K562 (cell line): ENCODE measurements around the gene TANC1. TPM values are rescaled to one million over a fixed set of nuclear protein-coding genes. Genes with fewer than 3 reads are reported as not detected.

Experiments
- CREM ChIP-seq: IDR thresholded peaks from 2 replicates; pipeline ENCODE4 v1.6.1; 2014; ENCODE audit warnings: antibody characterized with exemption, low read depth
- EZH2 ChIP-seq: IDR thresholded peaks from 2 replicates; pipeline ENCODE4 v1.6.1; 2012; ENCODE audit warnings: low read depth, mild to moderate bottlenecking, inconsistent platforms, low read length, borderline replicate concordance
- HNRNPUL1 ChIP-seq: fragments of 200-400 bp; formaldehyde crosslinking; IDR thresholded peaks from 2 replicates; pipeline ENCODE4 v1.6.1; 2017; ENCODE audit warnings: low read length
- MCM3 ChIP-seq: fragments of 450-650 bp; IDR thresholded peaks from 2 replicates; pipeline ENCODE4 v1.6.1; 2016
- NCOA1 ChIP-seq: fragments of 450-650 bp; IDR thresholded peaks from 2 replicates; pipeline ENCODE4 v1.6.1; 2016; ENCODE audit warnings: low read depth
- NEUROD1 ChIP-seq: fragments of 150-350 bp; IDR thresholded peaks from 2 replicates; pipeline ENCODE4 v1.6.1; 2014; ENCODE audit warnings: borderline replicate concordance, low read length, low read depth; ENCODE audit not compliant: partially characterized antibody
- SMARCC2 ChIP-seq: fragments of 450-650 bp; IDR thresholded peaks from 2 replicates; pipeline ENCODE4 v1.6.1; 2017; ENCODE audit warnings: antibody characterized with exemption, moderate library complexity, mild to moderate bottlenecking, low read depth
- SP1 ChIP-seq: sonication (generic); formaldehyde crosslinking; IDR thresholded peaks from 2 replicates; pipeline ENCODE4 v1.8.1; 2022; ENCODE audit warnings: mild to moderate bottlenecking, missing genetic modification reagents
- THRAP3 ChIP-seq: fragments of 450-650 bp; IDR thresholded peaks from 2 replicates; pipeline ENCODE4 v1.6.1; 2016; ENCODE audit warnings: mild to moderate bottlenecking, inconsistent platforms, borderline replicate concordance
- ZNF212 ChIP-seq: fragments of 450-650 bp; formaldehyde crosslinking; IDR thresholded peaks from 2 replicates; pipeline ENCODE4 v1.4.0; 2020; ENCODE audit warnings: mild to moderate bottlenecking
- ZNF507 ChIP-seq: conservative IDR thresholded peaks from 2 replicates; pipeline ENCODE4 v1.6.1; 2017; ENCODE audit warnings: missing genetic modification characterization, missing compliant biosample characterization
- ZNF717 ChIP-seq: fragments of 250-450 bp; sonication (Bioruptor Pico); IDR thresholded peaks from 2 replicates; pipeline ENCODE4 v1.5.0; 2021
- polyA plus RNA-seq, 8 experiments: library from polyadenylated mRNA; depleted of rRNA in 4 of 8; stranded (reverse) in 5 of 8; unstranded in 3 of 8; fragments of >200 nt; fragmentation: Nextera tagmentation in 2 of 8; fragmentation: Illumina TruSeq in 1 of 8; extraction: Ambion mirVana in 2 of 8; extraction: Trizol in 1 of 8; gene quantifications; 2 replicates each; pipeline versions ENCODE4 v1.2.1 to v1.2.3, GENCODE V29; 2011 to 2014; ENCODE audit warnings: inconsistent platforms in 1 of 8, missing spikeins in 1 of 8
- total RNA-seq, 7 experiments: library from RNA; depleted of rRNA in 6 of 7; stranded (reverse); fragments of >200 nt in 6 of 7; fragmentation: Illumina TruSeq in 2 of 7; extraction: Trizol in 2 of 7; gene quantifications; 2 replicates each; pipeline versions ENCODE4 v1.2.1 to v1.2.3, GENCODE V29; 2011 to 2021; ENCODE audit warnings: low replicate concordance in 1 of 7
- TF ChIP-seq, protein P1 (sequence below), 2 experiments: fragments of 450-650 bp in 1 of 2; sonication (generic) in 1 of 2; formaldehyde crosslinking in 1 of 2; IDR thresholded peaks; 2 replicates each; pipeline versions ENCODE4 v1.7.1 to v1.9.0; 2016 to 2022; ENCODE audit warnings: inconsistent platforms in 1 of 2, mild to moderate bottlenecking in 1 of 2, missing genetic modification reagents in 1 of 2
- TF ChIP-seq, protein P2 (sequence below): sonication (generic); formaldehyde crosslinking; IDR thresholded peaks from 2 replicates; pipeline ENCODE4 v1.8.1; 2023; ENCODE audit warnings: missing genetic modification reagents, mild to moderate bottlenecking, borderline replicate concordance

The TANC1 gene
- total and polyA plus RNA-seq, 9 of the 15 experiments (the other 6 are each of a cell fraction or from before 2014, with no cell fraction given), result under 0.01 to 0.20 (median 0.07) TPM; not detected in 1

DNA sequence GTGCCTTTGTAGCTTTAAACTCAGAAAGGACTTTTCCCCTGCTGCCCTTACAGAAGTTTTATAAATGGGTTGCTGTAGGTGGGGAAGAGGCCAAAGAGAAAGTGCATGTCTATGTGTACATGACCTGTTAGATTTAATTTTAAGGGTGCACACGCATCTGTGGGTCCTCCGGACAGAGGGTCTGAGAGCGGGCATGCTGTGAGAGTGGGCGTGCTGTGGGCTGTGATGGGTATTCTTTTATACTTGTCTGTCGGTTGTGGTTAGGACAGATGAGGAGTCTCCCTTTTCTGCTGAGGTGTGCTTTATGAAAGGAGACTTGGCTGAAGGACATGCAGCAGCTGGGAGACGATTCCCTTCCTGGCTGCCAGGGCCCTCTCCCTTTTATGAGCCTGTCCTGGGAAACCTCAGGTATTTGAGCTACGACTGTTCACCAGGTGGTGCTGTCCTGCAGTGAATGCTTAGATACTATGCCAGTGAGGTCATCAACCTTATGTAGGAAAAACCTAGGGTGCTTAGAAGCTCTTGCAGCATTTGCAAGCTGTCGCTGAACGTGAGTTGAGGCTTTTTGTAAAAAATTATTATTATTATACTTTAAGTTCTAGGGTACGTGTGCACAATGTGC lies 67.5 kb downstream of the TANC1 start (continued):
- TF ChIP-seq, protein P1, sequence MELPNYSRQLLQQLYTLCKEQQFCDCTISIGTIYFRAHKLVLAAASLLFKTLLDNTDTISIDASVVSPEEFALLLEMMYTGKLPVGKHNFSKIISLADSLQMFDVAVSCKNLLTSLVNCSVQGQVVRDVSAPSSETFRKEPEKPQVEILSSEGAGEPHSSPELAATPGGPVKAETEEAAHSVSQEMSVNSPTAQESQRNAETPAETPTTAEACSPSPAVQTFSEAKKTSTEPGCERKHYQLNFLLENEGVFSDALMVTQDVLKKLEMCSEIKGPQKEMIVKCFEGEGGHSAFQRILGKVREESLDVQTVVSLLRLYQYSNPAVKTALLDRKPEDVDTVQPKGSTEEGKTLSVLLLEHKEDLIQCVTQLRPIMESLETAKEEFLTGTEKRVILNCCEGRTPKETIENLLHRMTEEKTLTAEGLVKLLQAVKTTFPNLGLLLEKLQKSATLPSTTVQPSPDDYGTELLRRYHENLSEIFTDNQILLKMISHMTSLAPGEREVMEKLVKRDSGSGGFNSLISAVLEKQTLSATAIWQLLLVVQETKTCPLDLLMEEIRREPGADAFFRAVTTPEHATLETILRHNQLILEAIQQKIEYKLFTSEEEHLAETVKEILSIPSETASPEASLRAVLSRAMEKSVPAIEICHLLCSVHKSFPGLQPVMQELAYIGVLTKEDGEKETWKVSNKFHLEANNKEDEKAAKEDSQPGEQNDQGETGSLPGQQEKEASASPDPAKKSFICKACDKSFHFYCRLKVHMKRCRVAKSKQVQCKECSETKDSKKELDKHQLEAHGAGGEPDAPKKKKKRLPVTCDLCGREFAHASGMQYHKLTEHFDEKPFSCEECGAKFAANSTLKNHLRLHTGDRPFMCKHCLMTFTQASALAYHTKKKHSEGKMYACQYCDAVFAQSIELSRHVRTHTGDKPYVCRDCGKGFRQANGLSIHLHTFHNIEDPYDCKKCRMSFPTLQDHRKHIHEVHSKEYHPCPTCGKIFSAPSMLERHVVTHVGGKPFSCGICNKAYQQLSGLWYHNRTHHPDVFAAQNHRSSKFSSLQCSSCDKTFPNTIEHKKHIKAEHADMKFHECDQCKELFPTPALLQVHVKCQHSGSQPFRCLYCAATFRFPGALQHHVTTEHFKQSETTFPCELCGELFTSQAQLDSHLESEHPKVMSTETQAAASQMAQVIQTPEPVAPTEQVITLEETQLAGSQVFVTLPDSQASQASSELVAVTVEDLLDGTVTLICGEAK (IDR thresholded peaks at IDR 0.05), result no peak
- TF ChIP-seq, protein P1 (CRISPR knock-in tag; IDR thresholded peaks at IDR 0.05), result no peak
- TF ChIP-seq THRAP3 (no peak), MCM3 (no peak), EZH2 (no peak), HNRNPUL1 (no peak), ZNF507 (tag) (no peak), ZNF212 (CRISPR knock-in tag) (no peak), ZNF717 (no peak), SMARCC2 (no peak), SP1 (no peak), NEUROD1 (no peak), CREM (peak; percentile 56; the same call in 1 of the 2 replicates), NCOA1 (no peak)
- TF ChIP-seq, protein P2, sequence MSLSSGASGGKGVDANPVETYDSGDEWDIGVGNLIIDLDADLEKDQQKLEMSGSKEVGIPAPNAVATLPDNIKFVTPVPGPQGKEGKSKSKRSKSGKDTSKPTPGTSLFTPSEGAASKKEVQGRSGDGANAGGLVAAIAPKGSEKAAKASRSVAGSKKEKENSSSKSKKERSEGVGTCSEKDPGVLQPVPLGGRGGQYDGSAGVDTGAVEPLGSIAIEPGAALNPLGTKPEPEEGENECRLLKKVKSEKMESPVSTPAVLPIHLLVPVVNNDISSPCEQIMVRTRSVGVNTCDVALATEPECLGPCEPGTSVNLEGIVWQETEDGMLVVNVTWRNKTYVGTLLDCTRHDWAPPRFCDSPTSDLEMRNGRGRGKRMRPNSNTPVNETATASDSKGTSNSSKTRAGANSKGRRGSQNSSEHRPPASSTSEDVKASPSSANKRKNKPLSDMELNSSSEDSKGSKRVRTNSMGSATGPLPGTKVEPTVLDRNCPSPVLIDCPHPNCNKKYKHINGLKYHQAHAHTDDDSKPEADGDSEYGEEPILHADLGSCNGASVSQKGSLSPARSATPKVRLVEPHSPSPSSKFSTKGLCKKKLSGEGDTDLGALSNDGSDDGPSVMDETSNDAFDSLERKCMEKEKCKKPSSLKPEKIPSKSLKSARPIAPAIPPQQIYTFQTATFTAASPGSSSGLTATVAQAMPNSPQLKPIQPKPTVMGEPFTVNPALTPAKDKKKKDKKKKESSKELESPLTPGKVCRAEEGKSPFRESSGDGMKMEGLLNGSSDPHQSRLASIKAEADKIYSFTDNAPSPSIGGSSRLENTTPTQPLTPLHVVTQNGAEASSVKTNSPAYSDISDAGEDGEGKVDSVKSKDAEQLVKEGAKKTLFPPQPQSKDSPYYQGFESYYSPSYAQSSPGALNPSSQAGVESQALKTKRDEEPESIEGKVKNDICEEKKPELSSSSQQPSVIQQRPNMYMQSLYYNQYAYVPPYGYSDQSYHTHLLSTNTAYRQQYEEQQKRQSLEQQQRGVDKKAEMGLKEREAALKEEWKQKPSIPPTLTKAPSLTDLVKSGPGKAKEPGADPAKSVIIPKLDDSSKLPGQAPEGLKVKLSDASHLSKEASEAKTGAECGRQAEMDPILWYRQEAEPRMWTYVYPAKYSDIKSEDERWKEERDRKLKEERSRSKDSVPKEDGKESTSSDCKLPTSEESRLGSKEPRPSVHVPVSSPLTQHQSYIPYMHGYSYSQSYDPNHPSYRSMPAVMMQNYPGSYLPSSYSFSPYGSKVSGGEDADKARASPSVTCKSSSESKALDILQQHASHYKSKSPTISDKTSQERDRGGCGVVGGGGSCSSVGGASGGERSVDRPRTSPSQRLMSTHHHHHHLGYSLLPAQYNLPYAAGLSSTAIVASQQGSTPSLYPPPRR (CRISPR knock-in tag), result no peak
